IPS-18a (cell line): ENCODE measurements around the gene NCOA1.

Experiments
- H3K27ac ChIP-seq: one replicate; pipeline ENCODE4 v1.5.1; 2013; ENCODE audit warnings: low read length
- H3K27me3 ChIP-seq: one replicate; pipeline ENCODE4 v1.6.1; 2013; ENCODE audit warnings: mild to moderate bottlenecking, low read length; ENCODE audit not compliant: control insufficient read depth, insufficient read depth
- H3K36me3 ChIP-seq: one replicate; pipeline ENCODE4 v1.6.1; 2013; ENCODE audit warnings: low read depth, low read length; ENCODE audit not compliant: control insufficient read depth
- H3K4me1 ChIP-seq: one replicate; pipeline ENCODE4 v1.6.1; 2013; ENCODE audit warnings: low read depth, low read length; ENCODE audit not compliant: control insufficient read depth
- H3K4me3 ChIP-seq: one replicate; pipeline ENCODE4 v1.5.1; 2013; ENCODE audit warnings: low read length
- H3K9ac ChIP-seq: one replicate; pipeline ENCODE4 v1.6.1; 2013; ENCODE audit warnings: mild to moderate bottlenecking, low read length, moderate library complexity
- H3K9me3 ChIP-seq: one replicate; pipeline ENCODE4 v1.6.1; 2013; ENCODE audit warnings: low read depth, low read length; ENCODE audit not compliant: control insufficient read depth

NCOA1 gene

GRCh38 chr2:24740142-24740541 is 249.1 kb downstream of the NCOA1 start:
- H3K27ac ChIP-seq, result no peak overlapping the region
- no peaks in the 10 kb centered on the region for H3K36me3 ChIP-seq
- no peaks in the 10 kb centered on the region for H3K27me3 ChIP-seq
- H3K4me3 ChIP-seq, result no peak overlapping the region
- no peaks in the 10 kb centered on the region for H3K4me1 ChIP-seq
- H3K9ac ChIP-seq, result no peak overlapping the region
- H3K9me3 ChIP-seq, result no peaks in the 10 kb centered on the region

GRCh38 chr2:24742730-24743129 is 251.7 kb downstream of the NCOA1 start:
- Histone ChIP-seq H3K4me1 (no peaks in the 10 kb centered on the region), H3K27ac (no peak overlapping the region)

GRCh38 chr2:24743924-24744323 is 252.9 kb downstream of the NCOA1 start:
- no peaks in the 10 kb centered on the region for H3K36me3 ChIP-seq

More at GRCh38 chr2:24742730-24743129, 251.7 kb downstream of the NCOA1 start:
- Histone ChIP-seq H3K4me3 (no peak overlapping the region), H3K27me3 (no peaks in the 10 kb centered on the region), H3K9ac (no peak overlapping the region), H3K9me3 (no peaks in the 10 kb centered on the region), H3K36me3 (no peaks in the 10 kb centered on the region)

GRCh38 chr2:24744356-24744755 is 253.3 kb downstream of the NCOA1 start:
- Histone ChIP-seq H3K36me3 (no peaks in the 10 kb centered on the region), H3K27me3 (no peaks in the 10 kb centered on the region), H3K4me3 (no peak overlapping the region), H3K9me3 (no peaks in the 10 kb centered on the region), H3K9ac (no peak overlapping the region), H3K27ac (no peak overlapping the region), H3K4me1 (no peaks in the 10 kb centered on the region)

More at GRCh38 chr2:24743924-24744323, 252.9 kb downstream of the NCOA1 start:
- Histone ChIP-seq H3K9me3 (no peaks in the 10 kb centered on the region), H3K9ac (no peak overlapping the region), H3K27ac (no peak overlapping the region), H3K4me3 (no peak overlapping the region), H3K4me1 (no peaks in the 10 kb centered on the region), H3K27me3 (no peaks in the 10 kb centered on the region)

GRCh38 chr2:24745825-24746224 is 254.8 kb downstream of the NCOA1 start:
- Histone ChIP-seq H3K4me1 (no peaks in the 10 kb centered on the region), H3K27ac (no peak overlapping the region), H3K4me3 (no peak overlapping the region), H3K9ac (no peak overlapping the region), H3K27me3 (no peaks in the 10 kb centered on the region), H3K9me3 (no peaks in the 10 kb centered on the region), H3K36me3 (no peaks in the 10 kb centered on the region)

- Histone ChIP-seq H3K9me3 (no peaks in the 10 kb centered on the region), H3K4me3 (no peak overlapping the region), H3K27ac (no peak overlapping the region), H3K36me3 (no peaks in the 10 kb centered on the region), H3K9ac (no peak overlapping the region), H3K27me3 (no peaks in the 10 kb centered on the region), H3K4me1 (no peaks in the 10 kb centered on the region)
Measured at GRCh38 chr2:24747299-24747698, 256.2 kb downstream of the NCOA1 start.

- Histone ChIP-seq H3K4me3 (no peak overlapping the region), H3K36me3 (no peaks in the 10 kb centered on the region), H3K9ac (no peak overlapping the region), H3K27me3 (no peaks in the 10 kb centered on the region), H3K4me1 (no peaks in the 10 kb centered on the region), H3K9me3 (no peaks in the 10 kb centered on the region), H3K27ac (no peak overlapping the region)
Measured at GRCh38 chr2:24749069-24749691, 258.1 kb downstream of the NCOA1 start.

GRCh38 chr2:24754985-24755705 is 264.1 kb downstream of the NCOA1 start:
- H3K27ac ChIP-seq, result peak overlapping the region; percentile 14
- H3K9me3 ChIP-seq, result no peaks in the 10 kb centered on the region
- H3K4me1 ChIP-seq, result peaks cover 11% of the 10 kb centered on the region
- no peaks in the 10 kb centered on the region for H3K36me3 ChIP-seq
- H3K4me3 ChIP-seq, result no peak overlapping the region
- H3K27me3 ChIP-seq, result no peaks in the 10 kb centered on the region
- H3K9ac ChIP-seq, result no peak overlapping the region

GRCh38 chr2:24756789-24757188 is 265.7 kb downstream of the NCOA1 start:
- H3K27ac ChIP-seq, result no peak overlapping the region
- no peaks in the 10 kb centered on the region for H3K9me3 ChIP-seq
- H3K27me3 ChIP-seq, result no peaks in the 10 kb centered on the region
- H3K4me3 ChIP-seq, result no peak overlapping the region
- H3K9ac ChIP-seq, result no peak overlapping the region
- peaks cover 11% of the 10 kb centered on the region for H3K4me1 ChIP-seq
- H3K36me3 ChIP-seq, result no peaks in the 10 kb centered on the region

- Histone ChIP-seq H3K27ac (no peak overlapping the region), H3K4me1 (no peaks in the 10 kb centered on the region), H3K4me3 (no peak overlapping the region), H3K9me3 (no peaks in the 10 kb centered on the region), H3K9ac (no peak overlapping the region), H3K27me3 (no peaks in the 10 kb centered on the region), H3K36me3 (peaks cover 3% of the 10 kb centered on the region)
Measured at GRCh38 chr2:24761866-24762265, 270.8 kb downstream of the NCOA1 start.

- H3K4me1 ChIP-seq, result no peaks in the 10 kb centered on the region
- H3K27me3 ChIP-seq, result no peaks in the 10 kb centered on the region
- no peak overlapping the region for H3K9ac ChIP-seq
- H3K9me3 ChIP-seq, result no peaks in the 10 kb centered on the region
- peaks cover 3% of the 10 kb centered on the region for H3K36me3 ChIP-seq
- H3K4me3 ChIP-seq, result no peak overlapping the region
- no peak overlapping the region for H3K27ac ChIP-seq
Measured at GRCh38 chr2:24762518-24762917, 271.5 kb downstream of the NCOA1 start.

- no peak overlapping the region for H3K4me3 ChIP-seq
Measured at GRCh38 chr2:24763843-24764242, 272.8 kb downstream of the NCOA1 start.

More at GRCh38 chr2:24763843-24764242, 272.8 kb downstream of the NCOA1 start:
- Histone ChIP-seq H3K4me1 (no peaks in the 10 kb centered on the region), H3K36me3 (peaks cover 3% of the 10 kb centered on the region), H3K27me3 (no peaks in the 10 kb centered on the region), H3K9me3 (no peaks in the 10 kb centered on the region), H3K9ac (no peak overlapping the region), H3K27ac (no peak overlapping the region)
